HG02981 (cell line): ENCODE data around the gene MRPS18A.

Experiments used
- ATAC-seq: cut with Tn5 transposase; IDR thresholded peaks from one replicate; pipeline ENCODE4 v1.9.1; 2021; ENCODE audit warnings: mild to moderate bottlenecking, moderate library complexity; ENCODE audit not compliant: unreplicated experiment

Gene MRPS18A

DNA sequence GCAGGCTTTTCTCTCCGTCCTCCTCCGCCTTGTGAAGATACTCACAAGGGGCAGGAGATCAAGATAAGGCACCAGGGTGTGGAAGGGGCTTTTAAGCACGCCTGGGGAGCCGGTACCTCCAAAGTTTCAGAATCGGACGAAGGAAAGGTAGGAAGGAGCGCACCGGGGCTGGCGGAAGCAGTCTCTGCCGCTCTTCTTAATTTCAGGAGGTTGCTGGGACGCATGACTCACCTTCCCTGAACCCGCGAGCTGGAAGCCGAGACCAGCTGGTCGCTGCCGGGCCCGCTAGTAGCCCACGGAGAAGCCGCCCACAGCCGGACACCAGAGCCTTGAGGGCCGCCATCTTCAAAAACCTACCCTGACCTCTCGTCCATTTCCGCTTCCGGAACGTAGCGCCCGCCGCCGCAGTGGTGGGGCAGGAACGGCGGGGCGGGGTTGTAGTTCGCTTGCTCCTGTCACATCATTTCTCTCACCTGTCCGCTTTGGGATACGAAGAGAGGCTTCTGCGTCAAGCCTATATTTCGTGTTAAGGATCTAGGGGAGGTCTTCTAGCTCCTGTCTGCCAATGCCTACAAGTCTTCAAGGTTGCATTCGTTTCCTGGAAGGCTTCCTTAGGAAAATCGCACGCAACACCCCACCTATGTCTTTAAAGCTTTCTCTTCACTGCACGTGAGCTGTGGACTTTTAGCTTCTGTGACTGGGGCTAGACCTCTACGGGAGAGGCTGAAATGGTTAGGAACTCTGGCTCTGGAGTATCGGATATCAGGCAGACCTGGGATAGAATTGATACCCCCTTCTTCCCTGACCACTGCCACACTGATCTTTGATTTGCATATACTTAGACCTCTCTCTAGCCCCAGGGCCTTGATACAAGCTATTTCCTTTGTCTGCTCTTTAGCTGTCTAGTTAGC, at the start of gene MRPS18A:
TSS of gene MRPS18A (minus strand) at position 355 of the 911 bp plus-strand sequence. CDS start at position 343, 12 bp downstream.
- ATAC-seq: peak; percentile 84

DNA sequence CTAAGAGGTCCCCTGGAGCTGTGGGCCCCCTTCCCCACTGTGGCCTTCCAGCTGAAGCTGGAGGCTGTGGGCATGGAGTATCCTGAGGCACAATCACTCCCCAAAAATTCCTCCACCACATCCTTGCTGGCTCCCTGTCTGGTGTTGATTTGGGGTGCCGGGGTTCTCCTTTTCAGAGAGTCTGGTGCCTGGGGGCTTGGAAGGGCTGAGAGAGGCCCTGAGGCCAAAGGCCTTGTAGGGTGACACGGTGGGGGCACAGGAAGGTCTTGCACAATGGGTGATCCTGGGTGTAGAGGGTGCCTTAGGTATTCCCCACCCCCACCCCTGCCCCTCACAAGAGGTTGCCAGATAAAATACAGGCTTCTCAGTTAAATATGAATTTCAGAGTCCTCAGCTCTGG, 49.3 kb upstream of the MRPS18A start:
- no peak for ATAC-seq

DNA sequence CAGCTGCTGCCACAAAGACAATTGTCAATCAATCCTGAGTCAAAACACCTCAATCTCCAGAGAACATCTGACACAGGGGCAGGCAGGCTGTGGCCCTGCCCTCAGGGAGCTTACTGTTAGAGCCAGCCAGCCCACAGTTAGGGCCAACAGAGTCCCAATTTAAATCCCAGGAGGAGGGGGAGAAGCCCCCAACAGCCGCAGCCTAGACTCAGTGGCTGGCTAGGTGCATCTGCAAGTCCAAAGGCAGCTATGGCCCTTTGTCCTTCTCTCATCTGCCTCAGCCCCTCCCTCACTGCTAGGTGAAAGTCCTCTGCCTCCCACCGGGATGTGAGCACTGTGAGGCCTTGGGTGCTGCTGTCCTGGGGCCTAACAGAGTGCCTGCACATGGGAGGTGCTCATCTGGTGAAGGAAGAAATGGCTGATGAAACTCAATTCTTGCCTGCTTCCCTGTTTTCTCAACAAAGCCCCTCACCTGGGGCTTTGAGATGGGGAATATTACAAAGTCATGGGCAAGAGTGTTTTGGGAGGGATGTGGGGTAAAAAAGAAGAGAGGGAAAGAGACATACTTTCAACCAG, 48.7 kb upstream of the MRPS18A start:
- no peak for ATAC-seq

DNA sequence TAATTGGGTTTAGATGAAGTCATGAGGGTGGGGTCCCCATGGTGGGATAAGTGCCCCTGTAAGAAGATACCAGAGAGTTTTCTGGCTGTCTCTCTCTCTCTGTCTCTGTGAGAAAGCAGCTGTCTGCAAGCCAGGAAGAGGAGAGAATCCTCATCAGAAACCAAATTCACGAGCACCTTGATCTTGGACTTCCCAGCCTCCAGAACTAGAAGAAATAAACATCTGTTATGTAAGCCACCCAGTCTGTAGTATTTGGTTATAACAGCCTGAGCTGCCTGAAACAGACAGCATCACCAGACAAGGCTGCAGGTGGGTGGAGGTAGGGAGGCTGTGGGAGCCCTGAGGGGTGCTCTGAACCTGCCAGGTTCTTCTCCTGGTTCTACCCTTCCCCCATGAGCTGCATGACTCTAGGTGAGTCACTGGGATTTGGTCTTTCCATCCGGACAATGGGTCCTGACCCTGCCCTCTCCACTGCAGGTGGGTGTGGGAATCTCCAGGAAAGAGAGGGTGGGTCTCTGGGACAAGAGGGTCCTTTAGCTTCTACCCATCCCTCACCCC, 48.1 kb upstream of the MRPS18A start:
- ATAC-seq: no peak

DNA sequence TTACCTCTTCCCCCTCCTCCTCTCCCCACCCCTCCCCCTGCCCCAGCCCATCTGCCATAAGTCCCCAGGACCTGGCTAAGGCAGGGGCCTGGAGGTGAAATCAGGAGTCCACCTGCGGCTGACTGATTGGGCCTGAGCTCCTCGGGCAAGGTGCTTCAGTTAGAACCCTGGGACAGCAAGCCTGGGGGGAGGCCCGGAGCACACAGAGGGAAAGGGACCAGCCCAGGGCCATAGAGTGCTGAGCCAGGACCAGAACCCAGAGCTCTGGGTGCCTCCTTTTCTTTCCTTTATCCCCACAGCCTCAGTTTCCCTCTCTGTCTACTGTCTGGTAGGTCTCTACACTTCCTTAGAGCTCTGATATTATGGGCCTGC, 46.7 kb upstream of the MRPS18A start:
- ATAC-seq: peak; percentile 19

DNA sequence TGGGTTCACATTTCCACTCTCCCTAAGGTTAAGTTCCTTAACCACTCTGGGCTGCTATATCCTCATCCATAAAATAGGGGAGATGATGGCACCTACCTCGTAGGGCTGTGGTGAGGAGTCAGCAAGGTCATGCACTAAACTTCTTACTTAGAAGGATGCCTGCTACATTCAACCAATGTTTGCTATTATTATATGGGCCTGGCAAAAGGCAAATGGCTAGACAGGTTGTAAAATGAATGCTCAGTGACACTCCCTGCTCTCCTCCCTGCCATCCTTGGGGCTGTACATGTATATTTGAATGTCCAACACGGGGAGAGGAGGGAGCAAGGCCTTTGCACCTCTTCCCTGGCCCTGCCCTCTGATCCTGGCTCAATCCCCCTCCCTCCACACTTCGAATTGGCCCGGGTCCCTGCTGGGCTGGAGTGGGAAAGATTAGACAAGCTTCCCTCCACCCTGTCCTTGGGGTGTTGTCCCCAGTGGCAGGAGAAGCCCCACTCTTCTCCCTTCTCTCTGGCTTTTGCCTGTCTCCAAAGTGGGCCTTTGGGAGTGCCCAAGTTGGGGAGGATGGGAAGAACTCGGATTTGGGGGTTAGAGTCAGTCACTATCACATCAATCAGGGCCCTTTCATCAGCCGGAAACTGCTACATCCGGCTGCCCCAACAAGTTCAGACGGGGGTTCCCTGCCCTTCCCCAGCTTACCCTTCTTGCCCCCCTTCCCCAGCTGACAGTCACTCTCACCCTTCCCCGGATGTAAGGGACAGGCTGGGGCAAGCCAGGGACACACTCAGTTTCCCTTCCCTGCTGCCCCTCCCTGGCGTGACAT, 46.1 kb upstream of the MRPS18A start:
- ATAC-seq: peak; percentile 67

DNA sequence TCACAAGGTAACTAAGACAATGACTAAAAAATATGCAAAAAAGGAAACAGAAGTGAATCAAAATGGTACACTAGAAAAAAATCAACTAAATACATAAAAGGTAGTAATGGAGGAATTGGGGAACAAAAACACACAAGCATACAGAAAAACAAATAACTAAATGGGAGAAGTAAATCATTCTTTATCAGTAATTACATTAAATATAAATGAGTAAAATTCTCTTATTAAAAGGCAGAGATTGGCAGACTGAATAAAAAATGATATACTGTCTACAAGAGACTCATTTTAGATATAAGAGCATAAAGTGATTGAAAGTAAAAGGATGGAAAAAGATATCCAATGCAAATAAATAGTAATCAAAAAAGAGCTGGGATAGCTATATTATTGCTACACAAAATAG, 43.0 kb upstream of the MRPS18A start:
- no peak for ATAC-seq

DNA sequence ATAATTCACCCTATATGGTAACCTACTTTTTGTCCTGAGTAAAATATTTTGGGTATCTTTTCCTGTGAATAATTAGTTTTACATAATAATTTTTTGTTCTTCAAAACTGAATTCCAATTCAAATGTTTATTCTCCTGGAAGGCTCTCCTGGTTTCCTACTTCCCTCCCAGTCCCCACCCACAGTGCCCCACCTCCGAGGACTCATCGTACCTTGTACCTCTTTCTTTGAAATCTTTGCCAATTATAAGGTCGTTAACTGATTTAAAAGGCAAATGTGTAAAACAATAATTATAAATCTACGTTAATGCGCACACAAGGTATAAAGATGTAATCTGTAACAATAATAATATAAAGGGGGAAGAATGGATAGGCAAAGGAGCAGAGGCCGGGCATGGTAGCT, 41.9 kb upstream of the MRPS18A start:
- ATAC-seq: no peak

DNA sequence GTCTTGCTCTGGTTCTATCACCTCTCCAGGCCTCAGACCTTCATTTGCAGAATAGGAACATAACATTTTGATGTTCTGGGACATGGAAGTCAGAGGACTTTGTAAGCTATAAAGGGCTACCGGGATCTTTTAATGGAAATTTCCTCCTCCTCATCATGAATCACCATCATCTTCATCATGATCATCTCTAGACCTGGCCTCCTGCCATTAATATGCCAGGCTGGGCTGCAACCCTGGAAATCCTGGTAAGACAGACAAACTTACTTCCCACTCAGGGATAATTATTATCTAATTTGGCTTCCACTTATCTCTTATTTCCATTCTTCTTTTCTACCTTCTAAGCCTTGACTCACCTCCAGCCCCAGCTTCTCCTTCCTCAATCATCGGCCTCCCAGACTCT, 41.0 kb upstream of the MRPS18A start:
- no peak for ATAC-seq

DNA sequence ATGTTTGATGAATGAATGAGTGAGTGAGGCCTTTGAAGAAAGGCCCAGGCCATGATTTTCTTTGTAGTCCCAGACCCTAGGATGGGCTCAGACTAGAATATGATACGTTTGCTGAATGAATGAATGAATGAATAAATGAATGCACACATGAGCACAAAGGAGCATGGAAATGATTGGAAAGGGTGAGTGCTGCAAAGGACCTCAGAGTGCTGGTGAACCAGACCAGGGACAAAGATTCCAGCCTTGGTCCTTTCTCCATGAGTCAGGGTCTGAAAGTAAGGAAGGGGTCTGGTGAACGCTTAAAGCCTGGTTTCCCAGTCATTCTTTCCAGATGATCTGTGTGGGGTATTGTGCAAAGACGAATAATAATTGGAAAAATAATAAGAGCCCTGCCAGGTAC, 40.0 kb upstream of the MRPS18A start:
- no peak for ATAC-seq

DNA sequence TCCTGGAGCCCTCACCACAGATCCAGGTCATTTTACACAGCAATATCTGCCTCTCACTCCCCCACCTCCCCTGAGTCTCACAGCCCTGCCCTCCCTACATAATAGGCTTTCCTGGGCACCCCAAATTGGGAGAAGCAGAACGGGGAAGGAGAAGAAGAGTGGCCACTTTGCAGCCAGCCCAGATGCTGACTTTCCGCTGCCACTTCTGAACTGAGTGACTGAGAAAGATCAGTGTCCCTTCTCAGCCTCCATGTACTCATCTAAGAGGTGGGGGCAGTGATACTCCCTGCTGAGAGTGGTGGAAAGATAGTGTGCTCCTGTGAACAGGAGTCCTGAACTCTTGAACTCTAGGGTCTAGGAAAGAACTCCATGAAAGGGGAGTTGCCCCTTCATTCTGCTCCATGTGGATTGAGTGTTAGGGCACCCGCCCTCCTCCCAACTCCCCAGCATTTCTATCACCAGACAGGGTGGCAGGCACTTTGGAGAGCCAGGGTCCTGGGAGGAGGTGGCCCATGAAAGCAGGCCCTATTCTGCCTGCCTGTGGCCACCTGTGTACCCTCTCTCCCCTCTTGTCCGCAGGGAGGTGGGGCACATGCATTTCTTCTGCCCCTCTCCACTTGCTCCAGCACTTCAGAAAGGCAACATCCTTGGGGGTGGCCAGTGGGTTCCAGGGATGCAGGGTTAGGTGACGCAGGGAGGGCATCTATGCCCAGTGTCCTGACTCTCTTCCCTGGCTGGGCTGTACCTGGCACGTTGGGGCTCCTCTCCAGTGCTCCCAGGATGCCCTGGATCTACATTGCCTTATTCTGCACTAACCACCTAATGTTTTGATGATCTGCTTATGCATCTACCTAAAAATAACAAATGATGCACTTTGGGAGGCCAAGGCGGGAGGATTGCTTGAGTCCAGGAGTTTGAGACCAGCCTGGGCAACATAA, 38.3 kb upstream of the MRPS18A start:
- no peak for ATAC-seq

DNA sequence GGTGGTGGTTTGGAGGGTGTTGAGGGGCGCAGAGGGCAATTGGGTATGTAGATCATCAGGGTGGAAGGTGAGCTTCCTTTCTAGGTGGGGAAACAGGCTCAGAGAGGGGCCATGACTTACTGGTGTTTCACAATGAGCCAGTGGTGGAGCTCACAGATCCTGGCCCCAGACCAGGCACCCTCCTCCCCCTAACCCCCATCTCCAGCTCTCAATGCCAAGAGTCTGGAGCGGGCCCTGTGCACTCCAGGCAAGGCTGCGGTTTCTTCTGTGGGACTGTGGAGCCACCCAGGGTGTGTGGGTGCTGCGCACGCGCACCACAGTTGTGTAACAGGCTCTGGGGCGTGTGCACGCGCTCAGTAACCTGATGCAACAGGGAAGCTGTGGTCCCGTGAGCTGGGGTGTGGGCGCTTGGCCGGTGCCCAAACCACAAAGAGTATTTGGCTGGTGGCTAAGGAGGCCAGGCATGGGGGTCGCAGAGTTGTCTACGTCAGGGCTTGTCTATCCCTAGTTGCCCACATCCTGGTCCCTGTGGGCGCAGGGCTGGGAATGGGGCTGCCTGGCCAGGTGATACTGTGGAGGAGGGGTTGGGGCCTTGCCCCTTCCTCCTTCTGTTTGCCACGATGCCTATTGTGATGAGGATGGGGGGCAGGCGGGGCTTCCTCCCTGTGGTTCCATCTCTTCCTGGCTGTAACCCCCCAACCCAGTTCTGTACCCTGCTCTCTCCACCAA, 37.5 kb upstream of the MRPS18A start:
- ATAC-seq: peak; percentile 69

DNA sequence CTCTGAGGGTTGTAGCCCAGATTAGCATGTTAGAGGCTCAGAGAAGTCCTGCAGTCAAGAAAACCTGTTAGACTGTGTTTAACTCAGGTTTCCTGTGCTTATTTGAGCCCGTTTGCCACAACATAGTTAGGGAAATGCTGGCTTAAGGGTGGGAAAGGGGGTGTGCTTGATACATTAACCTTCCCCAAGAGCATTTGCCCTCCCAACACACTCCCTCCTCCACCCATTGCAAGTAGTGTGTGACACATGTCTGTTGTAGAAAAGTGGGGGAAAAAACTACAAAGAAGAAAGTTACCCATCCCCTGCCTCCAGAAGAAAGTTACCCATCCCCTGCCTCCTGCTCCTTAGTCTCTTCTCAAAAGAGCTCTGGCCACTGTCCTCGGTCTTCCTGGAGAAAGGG, 36.8 kb upstream of the MRPS18A start:
- ATAC-seq: no peak

DNA sequence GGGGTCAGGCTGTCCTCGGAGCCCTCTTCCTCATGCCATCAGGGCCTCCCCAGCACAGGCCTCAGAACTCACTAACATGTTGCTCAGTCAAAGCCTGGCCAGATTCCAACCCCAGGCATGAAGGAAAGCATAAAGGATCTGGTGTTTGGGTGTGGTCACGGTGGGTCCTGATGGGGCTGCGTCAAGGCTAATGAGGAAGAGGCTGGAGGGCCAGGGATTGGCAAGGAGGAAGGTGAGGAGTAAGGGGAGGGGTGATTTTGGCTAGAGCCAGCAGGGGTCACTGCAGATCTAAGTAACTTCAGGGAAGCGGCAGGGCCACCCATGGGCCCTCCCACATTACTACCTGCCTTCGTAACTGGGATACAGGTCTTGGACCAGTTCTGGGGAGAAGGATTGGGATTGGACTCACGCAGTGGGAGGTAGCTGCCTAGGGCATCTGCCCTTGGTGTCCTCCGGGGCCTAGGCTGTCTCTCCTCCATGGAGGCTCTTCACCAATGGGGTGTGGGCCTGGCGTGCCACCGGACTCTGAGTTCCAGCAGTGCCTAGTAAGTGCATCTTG, 36.2 kb upstream of the MRPS18A start:
- peak; percentile 59 for ATAC-seq

DNA sequence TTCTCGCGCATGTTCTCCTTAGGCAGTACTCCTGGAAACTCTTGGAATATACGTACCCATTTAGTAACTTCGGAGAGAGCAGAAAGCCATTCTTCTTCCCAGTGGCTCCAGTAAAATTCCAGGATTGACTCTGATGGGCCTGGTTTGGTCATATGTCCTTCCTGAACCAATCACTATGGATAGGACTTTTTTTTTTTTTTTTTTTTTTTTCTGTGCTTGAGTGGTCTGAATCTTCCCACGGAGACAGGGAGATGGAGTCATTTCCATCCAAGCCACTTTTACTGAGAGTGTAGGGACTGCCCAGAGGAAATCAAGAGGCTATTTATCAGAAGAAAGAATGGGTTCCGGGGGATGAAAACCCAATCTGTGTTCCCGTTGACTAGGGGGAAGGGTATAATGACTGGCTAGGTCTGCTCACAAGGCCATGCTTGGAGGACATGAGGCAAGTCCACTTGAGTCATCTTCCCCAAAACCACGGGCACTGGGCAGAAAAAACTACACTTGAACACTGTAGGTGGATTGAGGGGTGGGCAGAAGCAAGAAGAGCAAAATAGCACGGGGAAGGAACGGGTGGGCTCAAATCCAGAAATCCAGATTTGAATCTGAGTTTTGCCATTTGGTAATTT, 35.4 kb upstream of the MRPS18A start:
- no peak for ATAC-seq

DNA sequence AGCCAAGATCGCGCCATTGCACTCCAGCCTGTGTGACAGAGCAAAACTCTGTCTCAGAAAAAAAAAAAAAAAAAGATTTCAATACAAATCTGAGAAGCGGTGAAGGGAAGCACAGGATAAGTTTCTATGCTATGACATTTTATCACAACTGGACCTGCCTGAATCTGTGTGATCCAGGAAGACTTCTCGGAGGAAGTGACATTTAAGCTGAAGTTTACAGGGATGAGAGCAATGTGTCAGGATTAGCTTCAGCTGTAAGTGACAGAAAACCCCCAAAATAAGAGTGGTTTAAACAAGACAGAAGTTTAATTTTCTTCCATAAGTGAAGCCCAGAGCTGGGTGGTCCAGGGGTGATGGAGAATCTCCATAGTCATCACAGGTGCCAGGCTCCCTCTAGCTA, 33.4 kb upstream of the MRPS18A start:
- no peak for ATAC-seq

DNA sequence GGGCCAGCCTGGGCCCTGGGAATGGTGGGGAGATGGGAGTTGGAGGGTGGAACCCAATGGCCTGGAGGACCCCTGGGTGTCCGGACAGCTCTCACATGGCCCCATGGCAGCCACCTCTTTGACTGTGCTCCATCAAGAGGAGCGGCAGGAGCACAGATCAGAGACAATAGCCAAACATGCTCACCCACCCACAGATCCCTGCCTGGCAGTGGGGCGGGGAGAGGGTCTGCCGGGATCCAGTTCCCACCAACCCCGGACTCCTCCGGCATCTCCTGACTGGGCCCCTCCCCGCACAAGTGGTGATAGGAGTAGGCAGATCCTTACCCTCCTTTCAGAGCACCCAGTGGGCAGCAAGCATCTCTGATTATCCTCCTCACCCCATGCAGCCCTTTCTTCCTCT, 31.9 kb upstream of the MRPS18A start:
- no peak for ATAC-seq

DNA sequence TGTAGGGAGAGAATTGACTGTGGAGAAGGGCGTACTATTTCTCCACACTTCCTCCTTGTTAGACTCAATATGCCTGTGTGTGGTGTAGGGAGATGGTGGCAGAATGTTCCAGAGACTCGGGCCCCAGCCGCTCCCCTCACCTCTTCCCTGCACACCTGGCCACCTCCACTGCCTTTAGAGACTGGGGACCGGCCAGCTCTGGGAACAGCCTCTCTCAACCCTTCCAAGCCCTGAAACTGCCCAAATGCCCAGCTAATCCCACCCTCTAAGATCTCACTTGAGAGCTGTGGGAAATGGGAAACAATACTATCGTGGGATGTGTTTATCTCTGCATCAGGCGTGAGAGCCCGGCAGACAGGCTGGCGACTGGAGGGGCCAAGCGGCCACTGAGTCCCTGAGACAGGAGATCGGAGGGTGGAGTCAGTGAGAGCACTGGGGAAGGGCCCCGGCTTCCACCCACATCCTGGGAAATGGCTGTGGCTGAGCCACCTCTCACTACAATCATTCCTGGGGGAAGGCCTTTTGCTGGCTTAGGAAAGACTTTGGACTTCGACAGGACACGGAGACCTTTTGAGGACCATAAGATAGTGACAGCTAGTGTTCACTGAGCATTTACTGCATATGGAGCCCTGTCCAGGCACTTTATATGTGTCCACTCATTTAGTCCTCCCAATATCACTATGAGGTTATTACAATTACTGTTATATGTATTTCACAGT, 31.0 kb upstream of the MRPS18A start:
- no peak for ATAC-seq
